ENCODE data around the gene DENND10. TPM values are rescaled to one million over a fixed set of nuclear protein-coding genes. Genes with fewer than 3 reads are reported as not detected.
A peak's percentile ranks its signal among the peaks of the same experiment; 100 is the strongest.

The DENND10 gene
- polyA plus RNA-seq, 2 donors, result 20.4 to 26.2 TPM

DNA sequence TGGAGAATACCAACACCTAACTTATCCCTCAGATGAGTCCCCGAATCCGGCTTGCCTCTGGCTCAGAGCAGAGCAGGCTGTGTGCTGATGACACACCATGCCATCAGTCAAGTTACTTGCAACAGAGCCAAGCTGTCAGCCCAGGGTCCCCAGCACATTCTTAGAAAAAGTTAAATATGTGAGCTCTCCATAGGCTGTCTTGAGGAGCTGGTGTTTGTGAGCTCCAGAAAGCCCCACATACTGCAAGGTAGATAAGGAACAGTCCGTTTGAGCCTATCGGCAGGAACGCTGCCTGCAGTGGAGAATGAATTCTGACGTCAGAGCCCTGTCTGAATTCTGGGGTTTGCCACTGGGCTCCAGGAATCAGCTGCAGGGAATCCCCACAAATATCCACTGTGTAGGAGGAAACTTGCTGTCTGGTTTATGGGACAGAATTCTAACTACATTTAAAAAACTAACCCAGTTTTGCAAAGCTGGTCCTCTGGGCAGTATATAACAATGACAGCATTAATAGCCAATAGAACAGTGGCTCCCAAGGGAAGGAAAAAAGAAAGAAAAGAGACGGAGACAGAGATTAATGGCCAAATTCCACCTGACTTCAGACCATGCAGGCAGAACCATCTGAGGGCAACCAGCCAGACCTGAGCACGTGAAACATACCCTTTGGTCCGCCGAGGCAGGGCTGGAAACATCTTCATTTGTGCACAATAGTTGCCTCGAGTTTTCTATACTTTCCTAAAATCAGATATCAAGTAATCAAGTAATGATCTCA, 58.0 kb downstream of the DENND10 start:
- H3K27ac ChIP-seq (ENCODE audit: low read depth in 2 of 2, low read length in 1 of 2), result no peak overlapping the region
- H3K4me3 ChIP-seq (ENCODE audit: low read depth in 1 of 2, low read length in 2 of 2), result no peak overlapping the region
- H3K36me3 ChIP-seq (ENCODE audit: control insufficient read depth in 2 of 2, insufficient read depth in 2 of 2, low read length in 1 of 2), result peaks cover 0 to 12% of the 10 kb centered on the region in 2 donors
- no peaks in the 10 kb centered on the region for H3K27me3 ChIP-seq (ENCODE audit: control insufficient read depth in 1 of 2, insufficient read depth in 2 of 2, low read length in 2 of 2)
- WGBS, 2 donors, result 61 to 62% methylated on average over 11 of the region's 11 CpGs
- H3K4me1 ChIP-seq (ENCODE audit: control insufficient read depth in 2 of 2, insufficient read depth in 2 of 2, low read length in 1 of 2), result peaks cover 0 to 4% of the 10 kb centered on the region in 2 donors
- H3K9me3 ChIP-seq (ENCODE audit: control insufficient read depth in 2 of 2, insufficient read depth in 1 of 2, low read depth in 1 of 2, low read length in 1 of 2), result no peaks in the 10 kb centered on the region

- Histone ChIP-seq H3K9me3 (ENCODE audit: control insufficient read depth in 2 of 2, insufficient read depth in 1 of 2, low read depth in 1 of 2, low read length in 1 of 2) (no peaks in the 10 kb centered on the region), H3K27ac (ENCODE audit: low read depth in 2 of 2, low read length in 1 of 2) (no peak overlapping the region), H3K4me1 (ENCODE audit: control insufficient read depth in 2 of 2, insufficient read depth in 2 of 2, low read length in 1 of 2) (peaks cover 0 to 4% of the 10 kb centered on the region in 2 donors), H3K4me3 (ENCODE audit: low read depth in 1 of 2, low read length in 2 of 2) (no peak overlapping the region), H3K27me3 (ENCODE audit: control insufficient read depth in 1 of 2, insufficient read depth in 2 of 2, low read length in 2 of 2) (no peaks in the 10 kb centered on the region), H3K36me3 (ENCODE audit: control insufficient read depth in 2 of 2, insufficient read depth in 2 of 2, low read length in 1 of 2) (peaks cover 0 to 12% of the 10 kb centered on the region in 2 donors)
- 93 to 96% methylated on average over 5 of the region's 5 CpGs for WGBS, 2 donors
These were observed 58.7 kb downstream of the DENND10 start for GRCh38 chr10:119162452-119163092.

- Histone ChIP-seq H3K4me1 (ENCODE audit: control insufficient read depth in 2 of 2, insufficient read depth in 2 of 2, low read length in 1 of 2) (peaks cover 0 to 4% of the 10 kb centered on the region in 2 donors), H3K27ac (ENCODE audit: low read depth in 2 of 2, low read length in 1 of 2) (peak within 1 kb of the TSS; percentile 75 to 83), H3K27me3 (ENCODE audit: control insufficient read depth in 1 of 2, insufficient read depth in 2 of 2, low read length in 2 of 2) (no peaks in the 10 kb centered on the region), H3K4me3 (ENCODE audit: low read depth in 1 of 2, low read length in 2 of 2) (peak within 1 kb of the TSS; percentile 74 to 91), H3K9me3 (ENCODE audit: control insufficient read depth in 2 of 2, insufficient read depth in 1 of 2, low read depth in 1 of 2, low read length in 1 of 2) (no peaks in the 10 kb centered on the region), H3K36me3 (ENCODE audit: control insufficient read depth in 2 of 2, insufficient read depth in 2 of 2, low read length in 1 of 2) (peaks cover 5 to 6% of the 10 kb centered on the region in 2 donors)
- 1% methylated on average over 70 to 90 of the region's 90 CpGs for WGBS, 2 donors
These were observed 61.5 kb downstream of the DENND10 start, which contains the start of gene SFXN4 for GRCh38 chr10:119165171-119166117. Gene SFXN4, minus strand, starts transcription at chr10:119165714. Its CDS starts 67 bp downstream, at chr10:119165647.

GRCh38 chr10:119166118-119166500, 62.2 kb downstream of the DENND10 start:
- Histone ChIP-seq H3K4me3 (ENCODE audit: low read depth in 1 of 2, low read length in 2 of 2) (peak overlapping the region; percentile 74 to 91), H3K4me1 (ENCODE audit: control insufficient read depth in 2 of 2, insufficient read depth in 2 of 2, low read length in 1 of 2) (peaks cover 0 to 4% of the 10 kb centered on the region in 2 donors), H3K27me3 (ENCODE audit: control insufficient read depth in 1 of 2, insufficient read depth in 2 of 2, low read length in 2 of 2) (no peaks in the 10 kb centered on the region), H3K9me3 (ENCODE audit: control insufficient read depth in 2 of 2, insufficient read depth in 1 of 2, low read depth in 1 of 2, low read length in 1 of 2) (no peaks in the 10 kb centered on the region), H3K36me3 (ENCODE audit: control insufficient read depth in 2 of 2, insufficient read depth in 2 of 2, low read length in 1 of 2) (peaks cover 5 to 7% of the 10 kb centered on the region in 2 donors), H3K27ac (ENCODE audit: low read depth in 2 of 2, low read length in 1 of 2) (peak overlapping the region; percentile 75 to 83)
- WGBS, 2 donors, result 62 to 67% methylated on average over 7 of the region's 7 CpGs

- Histone ChIP-seq H3K27ac (ENCODE audit: low read depth in 2 of 2, low read length in 1 of 2) (peak overlapping the region in 1 of 2 donors; percentile 75), H3K36me3 (ENCODE audit: control insufficient read depth in 2 of 2, insufficient read depth in 2 of 2, low read length in 1 of 2) (peaks cover 8 to 11% of the 10 kb centered on the region in 2 donors), H3K4me1 (ENCODE audit: control insufficient read depth in 2 of 2, insufficient read depth in 2 of 2, low read length in 1 of 2) (peaks cover 0 to 4% of the 10 kb centered on the region in 2 donors), H3K4me3 (ENCODE audit: low read depth in 1 of 2, low read length in 2 of 2) (no peak overlapping the region), H3K9me3 (ENCODE audit: control insufficient read depth in 2 of 2, insufficient read depth in 1 of 2, low read depth in 1 of 2, low read length in 1 of 2) (no peaks in the 10 kb centered on the region), H3K27me3 (ENCODE audit: control insufficient read depth in 1 of 2, insufficient read depth in 2 of 2, low read length in 2 of 2) (no peaks in the 10 kb centered on the region)
- 70 to 74% methylated on average over 8 of the region's 8 CpGs for WGBS, 2 donors
These were observed 62.7 kb downstream of the DENND10 start for GRCh38 chr10:119166564-119166963.

DNA sequence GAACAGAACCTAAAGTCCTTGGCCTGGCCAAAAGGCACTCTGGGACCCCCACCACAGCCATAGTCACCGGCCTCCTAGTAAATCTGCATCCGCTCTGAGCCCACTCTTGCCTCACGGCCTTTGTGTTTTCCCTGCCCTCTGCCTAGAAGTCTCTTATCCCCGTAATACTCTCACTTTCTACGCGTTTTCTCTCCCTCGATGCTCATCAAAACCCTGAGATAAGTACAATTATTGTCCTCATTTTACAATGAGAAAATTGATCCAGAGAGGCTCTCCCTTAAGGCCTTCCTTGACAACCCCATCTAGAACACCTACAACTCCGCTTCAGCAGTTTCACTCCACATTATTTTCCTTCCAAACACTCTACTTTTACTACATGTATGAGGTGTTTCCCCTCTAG, 63.1 kb downstream of the DENND10 start:
- Histone ChIP-seq H3K9me3 (ENCODE audit: control insufficient read depth in 2 of 2, insufficient read depth in 1 of 2, low read depth in 1 of 2, low read length in 1 of 2) (no peaks in the 10 kb centered on the region), H3K27ac (ENCODE audit: low read depth in 2 of 2, low read length in 1 of 2) (no peak overlapping the region), H3K4me1 (ENCODE audit: control insufficient read depth in 2 of 2, insufficient read depth in 2 of 2, low read length in 1 of 2) (peaks cover 0 to 4% of the 10 kb centered on the region in 2 donors), H3K27me3 (ENCODE audit: control insufficient read depth in 1 of 2, insufficient read depth in 2 of 2, low read length in 2 of 2) (no peaks in the 10 kb centered on the region), H3K4me3 (ENCODE audit: low read depth in 1 of 2, low read length in 2 of 2) (no peak overlapping the region), H3K36me3 (ENCODE audit: control insufficient read depth in 2 of 2, insufficient read depth in 2 of 2, low read length in 1 of 2) (peaks cover 10 to 13% of the 10 kb centered on the region in 2 donors)
- WGBS, 2 donors, result 82% methylated on average over 8 of the region's 8 CpGs

- H3K36me3 ChIP-seq (ENCODE audit: control insufficient read depth in 2 of 2, insufficient read depth in 2 of 2, low read length in 1 of 2), result peaks cover 10 to 12% of the 10 kb centered on the region in 2 donors
- H3K4me1 ChIP-seq (ENCODE audit: control insufficient read depth in 2 of 2, insufficient read depth in 2 of 2, low read length in 1 of 2), result peaks cover 2 to 4% of the 10 kb centered on the region in 2 donors
- H3K27ac ChIP-seq (ENCODE audit: low read depth in 2 of 2, low read length in 1 of 2), result no peak overlapping the region
- WGBS, 2 donors, result 67 to 72% methylated on average over 2 of the region's 2 CpGs
- no peaks in the 10 kb centered on the region for H3K27me3 ChIP-seq (ENCODE audit: control insufficient read depth in 1 of 2, insufficient read depth in 2 of 2, low read length in 2 of 2)
- H3K9me3 ChIP-seq (ENCODE audit: control insufficient read depth in 2 of 2, insufficient read depth in 1 of 2, low read depth in 1 of 2, low read length in 1 of 2), result no peaks in the 10 kb centered on the region
- H3K4me3 ChIP-seq (ENCODE audit: low read depth in 1 of 2, low read length in 2 of 2), result no peak overlapping the region
These were observed 70.2 kb downstream of the DENND10 start for GRCh38 chr10:119174109-119174508.

DNA sequence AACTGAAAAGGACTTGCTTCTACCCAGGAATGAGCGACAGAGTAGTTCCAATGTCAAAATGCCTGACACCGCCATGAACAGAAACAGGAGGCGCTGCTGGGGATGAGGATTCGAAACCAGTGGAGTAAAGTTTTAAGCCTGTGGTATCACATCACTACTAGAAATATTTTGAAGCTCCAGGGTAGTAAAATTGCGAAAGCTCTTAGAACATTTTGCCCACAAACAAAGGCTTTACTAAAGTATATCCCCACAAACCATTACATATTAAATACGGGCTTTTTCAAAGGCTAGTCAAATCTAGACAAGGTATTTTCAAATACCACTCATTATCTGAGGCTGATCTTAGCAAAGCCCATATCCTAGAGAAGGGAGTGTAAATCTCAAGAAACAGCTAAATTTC, 72.3 kb downstream of the DENND10 start:
- H3K9me3 ChIP-seq (ENCODE audit: control insufficient read depth in 2 of 2, insufficient read depth in 1 of 2, low read depth in 1 of 2, low read length in 1 of 2), result no peaks in the 10 kb centered on the region
- H3K27ac ChIP-seq (ENCODE audit: low read depth in 2 of 2, low read length in 1 of 2), result no peak overlapping the region
- peaks cover 2 to 4% of the 10 kb centered on the region in 2 donors for H3K4me1 ChIP-seq (ENCODE audit: control insufficient read depth in 2 of 2, insufficient read depth in 2 of 2, low read length in 1 of 2)
- H3K4me3 ChIP-seq (ENCODE audit: low read depth in 1 of 2, low read length in 2 of 2), result no peak overlapping the region
- WGBS, 2 donors, result 81 to 85% methylated on average over 6 of the region's 6 CpGs
- H3K27me3 ChIP-seq (ENCODE audit: control insufficient read depth in 1 of 2, insufficient read depth in 2 of 2, low read length in 2 of 2), result no peaks in the 10 kb centered on the region
- peaks cover 5 to 9% of the 10 kb centered on the region in 2 donors for H3K36me3 ChIP-seq (ENCODE audit: control insufficient read depth in 2 of 2, insufficient read depth in 2 of 2, low read length in 1 of 2)

All from esophagus (tissue), 2 donors.